GM12801 (cell line): ENCODE data around the gene SEC24B.

Experiments used
- TF ChIP-seq, protein P1 (sequence below): IDR thresholded peaks from one replicate; pipeline ENCODE4 v1.5.1; 2011; ENCODE audit warnings: control low read depth; ENCODE audit not compliant: insufficient read length; ENCODE audit errors: extremely low read depth

The SEC24B gene

DNA sequence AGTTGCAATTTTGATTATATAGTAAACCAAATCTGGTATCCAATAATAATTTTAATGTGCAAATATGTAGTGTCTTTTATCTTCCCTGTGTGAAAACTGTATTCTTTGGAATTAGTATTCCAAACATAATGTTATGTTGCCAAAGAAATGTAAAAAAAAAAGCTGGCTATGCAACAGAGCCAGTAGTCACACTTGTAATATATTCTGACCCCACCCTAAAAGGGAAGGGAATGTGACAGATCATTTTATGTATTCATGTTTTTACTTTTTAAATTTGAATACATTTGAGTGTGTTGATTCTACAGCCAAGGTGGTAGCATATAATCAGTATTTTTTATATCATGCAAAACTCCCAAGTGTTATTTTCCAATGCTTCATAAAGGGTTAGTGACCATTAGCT, 98.6 kb downstream of the SEC24B start:
- TF ChIP-seq, protein P1, sequence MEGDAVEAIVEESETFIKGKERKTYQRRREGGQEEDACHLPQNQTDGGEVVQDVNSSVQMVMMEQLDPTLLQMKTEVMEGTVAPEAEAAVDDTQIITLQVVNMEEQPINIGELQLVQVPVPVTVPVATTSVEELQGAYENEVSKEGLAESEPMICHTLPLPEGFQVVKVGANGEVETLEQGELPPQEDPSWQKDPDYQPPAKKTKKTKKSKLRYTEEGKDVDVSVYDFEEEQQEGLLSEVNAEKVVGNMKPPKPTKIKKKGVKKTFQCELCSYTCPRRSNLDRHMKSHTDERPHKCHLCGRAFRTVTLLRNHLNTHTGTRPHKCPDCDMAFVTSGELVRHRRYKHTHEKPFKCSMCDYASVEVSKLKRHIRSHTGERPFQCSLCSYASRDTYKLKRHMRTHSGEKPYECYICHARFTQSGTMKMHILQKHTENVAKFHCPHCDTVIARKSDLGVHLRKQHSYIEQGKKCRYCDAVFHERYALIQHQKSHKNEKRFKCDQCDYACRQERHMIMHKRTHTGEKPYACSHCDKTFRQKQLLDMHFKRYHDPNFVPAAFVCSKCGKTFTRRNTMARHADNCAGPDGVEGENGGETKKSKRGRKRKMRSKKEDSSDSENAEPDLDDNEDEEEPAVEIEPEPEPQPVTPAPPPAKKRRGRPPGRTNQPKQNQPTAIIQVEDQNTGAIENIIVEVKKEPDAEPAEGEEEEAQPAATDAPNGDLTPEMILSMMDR: no peak

DNA sequence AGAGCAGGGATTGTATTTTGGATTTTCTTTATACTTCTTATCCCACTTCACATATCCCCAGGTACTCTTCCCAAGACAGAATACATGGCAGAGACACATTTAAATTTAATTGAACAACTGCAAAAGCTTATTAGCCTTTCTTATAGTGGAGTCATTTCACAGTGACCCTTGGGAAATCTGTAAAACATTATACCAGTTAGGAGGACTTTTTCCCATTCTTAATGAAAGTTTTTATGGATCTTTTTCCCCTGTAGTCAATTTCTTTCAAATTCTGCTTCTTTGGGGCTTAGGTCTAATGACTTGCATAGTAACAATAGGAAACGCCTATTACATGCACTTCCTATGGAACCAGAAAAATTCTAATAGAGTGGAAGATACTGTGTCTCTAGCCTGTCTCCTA, 111.8 kb downstream of the SEC24B start:
- TF ChIP-seq, protein P1: no peak

- TF ChIP-seq, protein P1: no peak
Observed at GRCh38 chr4:109547394-109547793, 113.8 kb downstream of the SEC24B start.

DNA sequence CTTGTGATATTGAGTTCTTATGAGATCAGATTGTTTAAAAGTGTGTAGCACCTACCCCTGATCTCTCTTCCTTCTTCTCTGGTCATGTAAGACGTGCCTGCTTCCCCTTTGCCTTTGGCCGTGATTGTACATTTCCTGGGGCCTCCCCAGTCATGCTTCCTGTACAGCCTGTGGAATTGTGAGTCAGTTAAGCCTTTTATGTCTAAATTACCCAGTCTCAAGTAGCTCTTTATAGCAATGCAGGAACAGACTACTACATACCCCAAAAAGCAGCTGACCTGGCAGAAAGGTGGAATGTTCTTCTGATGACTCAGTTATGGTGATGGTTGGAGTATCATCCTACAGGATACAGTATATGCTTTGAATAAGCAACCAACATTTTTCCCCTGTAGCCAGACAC, 115.0 kb downstream of the SEC24B start:
- TF ChIP-seq, protein P1: no peak

DNA sequence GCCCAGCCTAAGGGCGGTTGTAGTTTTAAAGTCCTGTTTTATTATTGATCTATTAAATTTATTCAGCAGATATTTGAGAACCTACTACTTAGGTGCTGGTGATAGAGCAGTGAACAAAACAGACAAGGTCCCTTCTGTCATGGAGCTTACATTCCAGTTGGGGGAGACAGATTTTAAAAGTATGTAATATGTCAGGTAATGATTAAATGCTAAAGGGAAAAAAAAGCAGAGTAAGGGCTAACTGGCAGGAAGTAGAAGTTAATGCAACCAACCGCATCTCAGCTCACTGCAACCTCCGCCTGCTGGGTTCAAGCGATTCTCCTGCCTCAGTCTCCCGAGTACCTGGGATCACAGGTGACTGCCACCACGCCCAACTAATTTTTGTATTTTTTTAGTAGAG, 118.6 kb downstream of the SEC24B start:
- TF ChIP-seq, protein P1: no peak

GRCh38 chr4:109553130-109553529, 119.5 kb downstream of the SEC24B start:
- TF ChIP-seq, protein P1: no peak

GRCh38 chr4:109554971-109555370, 121.4 kb downstream of the SEC24B start:
- TF ChIP-seq, protein P1: no peak

DNA sequence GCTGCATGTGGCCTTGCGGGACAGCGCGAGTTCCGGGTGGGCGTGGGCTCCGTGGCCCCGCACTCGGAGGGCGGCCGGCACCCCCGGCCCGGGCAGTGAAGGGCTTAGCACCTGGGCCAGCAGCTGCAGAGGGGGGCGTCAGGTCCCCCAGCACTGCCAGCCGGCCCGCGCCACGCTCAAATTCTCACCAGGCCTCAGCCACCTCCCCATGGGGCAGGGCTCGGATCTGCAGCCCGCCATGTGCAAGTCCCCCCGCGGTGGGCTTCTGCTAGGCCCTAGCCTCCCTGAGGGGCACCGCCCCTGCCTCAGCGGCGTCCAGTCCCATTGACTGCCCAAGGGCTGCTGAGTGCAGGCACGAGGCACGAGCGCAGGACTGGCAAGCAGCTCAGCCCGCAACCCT, 123.8 kb downstream of the SEC24B start:
- TF ChIP-seq, protein P1: no peak
